Measurements from ENCODE around the gene TTC36.

DNA sequence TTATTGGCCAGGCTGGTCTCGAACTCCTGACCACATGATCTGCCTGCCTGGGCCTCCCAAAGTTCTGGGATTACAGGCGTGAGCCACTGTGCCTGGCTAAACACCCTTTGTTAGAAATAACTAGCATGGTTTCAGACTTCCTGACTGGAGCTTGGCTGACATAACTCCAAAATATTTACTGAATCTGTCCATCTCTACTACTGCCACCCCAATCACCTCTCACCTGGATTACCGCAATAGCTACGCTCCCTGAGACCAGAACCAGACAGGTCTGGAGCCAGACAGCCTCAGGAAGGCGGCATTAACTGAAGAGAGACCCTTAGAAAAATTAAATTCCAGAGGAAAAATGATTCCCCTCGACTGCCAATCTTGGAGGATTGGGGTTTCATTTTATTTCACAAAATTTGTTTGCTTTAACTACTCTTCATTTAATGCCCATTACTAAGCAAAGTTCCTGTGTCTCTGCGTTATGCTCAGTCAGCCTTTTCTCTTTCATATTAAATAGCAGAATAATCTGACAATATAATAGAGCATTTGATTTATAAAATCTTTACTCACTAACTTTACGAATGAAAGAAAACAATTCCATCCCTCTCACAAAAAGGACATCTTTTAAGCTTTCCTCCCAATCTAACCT lies 16.9 kb downstream of the TTC36 start:
- TF ChIP-seq, protein P1, sequence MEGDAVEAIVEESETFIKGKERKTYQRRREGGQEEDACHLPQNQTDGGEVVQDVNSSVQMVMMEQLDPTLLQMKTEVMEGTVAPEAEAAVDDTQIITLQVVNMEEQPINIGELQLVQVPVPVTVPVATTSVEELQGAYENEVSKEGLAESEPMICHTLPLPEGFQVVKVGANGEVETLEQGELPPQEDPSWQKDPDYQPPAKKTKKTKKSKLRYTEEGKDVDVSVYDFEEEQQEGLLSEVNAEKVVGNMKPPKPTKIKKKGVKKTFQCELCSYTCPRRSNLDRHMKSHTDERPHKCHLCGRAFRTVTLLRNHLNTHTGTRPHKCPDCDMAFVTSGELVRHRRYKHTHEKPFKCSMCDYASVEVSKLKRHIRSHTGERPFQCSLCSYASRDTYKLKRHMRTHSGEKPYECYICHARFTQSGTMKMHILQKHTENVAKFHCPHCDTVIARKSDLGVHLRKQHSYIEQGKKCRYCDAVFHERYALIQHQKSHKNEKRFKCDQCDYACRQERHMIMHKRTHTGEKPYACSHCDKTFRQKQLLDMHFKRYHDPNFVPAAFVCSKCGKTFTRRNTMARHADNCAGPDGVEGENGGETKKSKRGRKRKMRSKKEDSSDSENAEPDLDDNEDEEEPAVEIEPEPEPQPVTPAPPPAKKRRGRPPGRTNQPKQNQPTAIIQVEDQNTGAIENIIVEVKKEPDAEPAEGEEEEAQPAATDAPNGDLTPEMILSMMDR (CRISPR knock-in tag; IDR thresholded peaks at IDR 0.05) = no peak
- TF ChIP-seq KDM5A (IDR thresholded peaks at IDR 0.05; ENCODE audit: borderline replicate concordance, low read length) = no peak
- TF ChIP-seq NFE2L1 (CRISPR knock-in tag; IDR thresholded peaks at IDR 0.05; ENCODE audit: borderline replicate concordance) = no peak
- no peak for TF ChIP-seq ZNF746 (CRISPR knock-in tag; IDR thresholded peaks at IDR 0.05)
- TF ChIP-seq, protein P2, sequence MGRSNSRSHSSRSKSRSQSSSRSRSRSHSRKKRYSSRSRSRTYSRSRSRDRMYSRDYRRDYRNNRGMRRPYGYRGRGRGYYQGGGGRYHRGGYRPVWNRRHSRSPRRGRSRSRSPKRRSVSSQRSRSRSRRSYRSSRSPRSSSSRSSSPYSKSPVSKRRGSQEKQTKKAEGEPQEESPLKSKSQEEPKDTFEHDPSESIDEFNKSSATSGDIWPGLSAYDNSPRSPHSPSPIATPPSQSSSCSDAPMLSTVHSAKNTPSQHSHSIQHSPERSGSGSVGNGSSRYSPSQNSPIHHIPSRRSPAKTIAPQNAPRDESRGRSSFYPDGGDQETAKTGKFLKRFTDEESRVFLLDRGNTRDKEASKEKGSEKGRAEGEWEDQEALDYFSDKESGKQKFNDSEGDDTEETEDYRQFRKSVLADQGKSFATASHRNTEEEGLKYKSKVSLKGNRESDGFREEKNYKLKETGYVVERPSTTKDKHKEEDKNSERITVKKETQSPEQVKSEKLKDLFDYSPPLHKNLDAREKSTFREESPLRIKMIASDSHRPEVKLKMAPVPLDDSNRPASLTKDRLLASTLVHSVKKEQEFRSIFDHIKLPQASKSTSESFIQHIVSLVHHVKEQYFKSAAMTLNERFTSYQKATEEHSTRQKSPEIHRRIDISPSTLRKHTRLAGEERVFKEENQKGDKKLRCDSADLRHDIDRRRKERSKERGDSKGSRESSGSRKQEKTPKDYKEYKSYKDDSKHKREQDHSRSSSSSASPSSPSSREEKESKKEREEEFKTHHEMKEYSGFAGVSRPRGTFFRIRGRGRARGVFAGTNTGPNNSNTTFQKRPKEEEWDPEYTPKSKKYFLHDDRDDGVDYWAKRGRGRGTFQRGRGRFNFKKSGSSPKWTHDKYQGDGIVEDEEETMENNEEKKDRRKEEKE (IDR thresholded peaks at IDR 0.05) = no peak
- TF ChIP-seq, protein P3, sequence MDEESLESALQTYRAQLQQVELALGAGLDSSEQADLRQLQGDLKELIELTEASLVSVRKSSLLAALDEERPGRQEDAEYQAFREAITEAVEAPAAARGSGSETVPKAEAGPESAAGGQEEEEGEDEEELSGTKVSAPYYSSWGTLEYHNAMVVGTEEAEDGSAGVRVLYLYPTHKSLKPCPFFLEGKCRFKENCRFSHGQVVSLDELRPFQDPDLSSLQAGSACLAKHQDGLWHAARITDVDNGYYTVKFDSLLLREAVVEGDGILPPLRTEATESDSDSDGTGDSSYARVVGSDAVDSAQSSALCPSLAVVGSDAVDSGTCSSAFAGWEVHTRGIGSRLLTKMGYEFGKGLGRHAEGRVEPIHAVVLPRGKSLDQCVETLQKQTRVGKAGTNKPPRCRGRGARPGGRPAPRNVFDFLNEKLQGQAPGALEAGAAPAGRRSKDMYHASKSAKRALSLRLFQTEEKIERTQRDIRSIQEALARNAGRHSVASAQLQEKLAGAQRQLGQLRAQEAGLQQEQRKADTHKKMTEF (CRISPR knock-in tag; IDR thresholded peaks at IDR 0.05) = no peak
- TF ChIP-seq NPAS2 (CRISPR knock-in tag; IDR thresholded peaks at IDR 0.05; ENCODE audit: borderline replicate concordance) = no peak
- TF ChIP-seq NFIC (IDR thresholded peaks at IDR 0.05; ENCODE audit: low read length) = no peak
- no peak for TF ChIP-seq ZNF335 (CRISPR knock-in tag; IDR thresholded peaks at IDR 0.05)
- TF ChIP-seq, protein P4, sequence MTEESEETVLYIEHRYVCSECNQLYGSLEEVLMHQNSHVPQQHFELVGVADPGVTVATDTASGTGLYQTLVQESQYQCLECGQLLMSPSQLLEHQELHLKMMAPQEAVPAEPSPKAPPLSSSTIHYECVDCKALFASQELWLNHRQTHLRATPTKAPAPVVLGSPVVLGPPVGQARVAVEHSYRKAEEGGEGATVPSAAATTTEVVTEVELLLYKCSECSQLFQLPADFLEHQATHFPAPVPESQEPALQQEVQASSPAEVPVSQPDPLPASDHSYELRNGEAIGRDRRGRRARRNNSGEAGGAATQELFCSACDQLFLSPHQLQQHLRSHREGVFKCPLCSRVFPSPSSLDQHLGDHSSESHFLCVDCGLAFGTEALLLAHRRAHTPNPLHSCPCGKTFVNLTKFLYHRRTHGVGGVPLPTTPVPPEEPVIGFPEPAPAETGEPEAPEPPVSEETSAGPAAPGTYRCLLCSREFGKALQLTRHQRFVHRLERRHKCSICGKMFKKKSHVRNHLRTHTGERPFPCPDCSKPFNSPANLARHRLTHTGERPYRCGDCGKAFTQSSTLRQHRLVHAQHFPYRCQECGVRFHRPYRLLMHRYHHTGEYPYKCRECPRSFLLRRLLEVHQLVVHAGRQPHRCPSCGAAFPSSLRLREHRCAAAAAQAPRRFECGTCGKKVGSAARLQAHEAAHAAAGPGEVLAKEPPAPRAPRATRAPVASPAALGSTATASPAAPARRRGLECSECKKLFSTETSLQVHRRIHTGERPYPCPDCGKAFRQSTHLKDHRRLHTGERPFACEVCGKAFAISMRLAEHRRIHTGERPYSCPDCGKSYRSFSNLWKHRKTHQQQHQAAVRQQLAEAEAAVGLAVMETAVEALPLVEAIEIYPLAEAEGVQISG (CRISPR knock-in tag; IDR thresholded peaks at IDR 0.05) = no peak
- TF ChIP-seq BCL3 (CRISPR knock-in tag; IDR thresholded peaks at IDR 0.05) = no peak
- TF ChIP-seq ZNF766 (CRISPR knock-in tag; IDR thresholded peaks at IDR 0.05; ENCODE audit: borderline replicate concordance) = no peak
- no peak for TF ChIP-seq ATF6 (CRISPR knock-in tag; conservative IDR thresholded peaks at IDR 0.05)
- no peak for TF ChIP-seq PAX8 (CRISPR knock-in tag; IDR thresholded peaks at IDR 0.05; ENCODE audit: borderline replicate concordance)

All from HepG2 (cell line).